K562 (cell line): Measurements from ENCODE around the gene COL16A1.

Source experiments
- FOXJ3 ChIP-seq: sonication (generic); formaldehyde crosslinking; IDR thresholded peaks from 2 replicates; pipeline ENCODE4 v1.4.0; 2020; ENCODE audit warnings: mild to moderate bottlenecking, missing genetic modification reagents
- KLF10 ChIP-seq: fragments of 250-450 bp; sonication (Bioruptor Pico); IDR thresholded peaks from 2 replicates; pipeline ENCODE4 v1.6.1; 2021; ENCODE audit warnings: matching md5 sums
- ZNF584 ChIP-seq: fragments of 200-800 bp; sonication (Bioruptor generic); IDR thresholded peaks from 2 replicates; pipeline ENCODE4 v1.6.1; 2016; ENCODE audit warnings: low read depth, mild to moderate bottlenecking, missing genetic modification characterization, missing compliant biosample characterization
- TF ChIP-seq, protein P1 (sequence below), 2 experiments: fragments of 450-650 bp; formaldehyde crosslinking in 1 of 2; IDR thresholded peaks; 2 replicates each; pipeline versions ENCODE4 v1.4.0 to v1.6.1; 2014 to 2020; ENCODE audit warnings: mild to moderate bottlenecking in 2 of 2, borderline replicate concordance in 1 of 2, low read depth in 1 of 2
- TF ChIP-seq, protein P2 (sequence below): sonication (generic); formaldehyde crosslinking; IDR thresholded peaks from 2 replicates; pipeline ENCODE4 v1.8.0; 2022; ENCODE audit warnings: mild to moderate bottlenecking, missing genetic modification reagents, borderline replicate concordance
- TF ChIP-seq, protein P3 (sequence below): sonication (generic); formaldehyde crosslinking; IDR thresholded peaks from 2 replicates; pipeline ENCODE4 v1.8.0; 2022; ENCODE audit warnings: mild to moderate bottlenecking, missing genetic modification reagents

DNA sequence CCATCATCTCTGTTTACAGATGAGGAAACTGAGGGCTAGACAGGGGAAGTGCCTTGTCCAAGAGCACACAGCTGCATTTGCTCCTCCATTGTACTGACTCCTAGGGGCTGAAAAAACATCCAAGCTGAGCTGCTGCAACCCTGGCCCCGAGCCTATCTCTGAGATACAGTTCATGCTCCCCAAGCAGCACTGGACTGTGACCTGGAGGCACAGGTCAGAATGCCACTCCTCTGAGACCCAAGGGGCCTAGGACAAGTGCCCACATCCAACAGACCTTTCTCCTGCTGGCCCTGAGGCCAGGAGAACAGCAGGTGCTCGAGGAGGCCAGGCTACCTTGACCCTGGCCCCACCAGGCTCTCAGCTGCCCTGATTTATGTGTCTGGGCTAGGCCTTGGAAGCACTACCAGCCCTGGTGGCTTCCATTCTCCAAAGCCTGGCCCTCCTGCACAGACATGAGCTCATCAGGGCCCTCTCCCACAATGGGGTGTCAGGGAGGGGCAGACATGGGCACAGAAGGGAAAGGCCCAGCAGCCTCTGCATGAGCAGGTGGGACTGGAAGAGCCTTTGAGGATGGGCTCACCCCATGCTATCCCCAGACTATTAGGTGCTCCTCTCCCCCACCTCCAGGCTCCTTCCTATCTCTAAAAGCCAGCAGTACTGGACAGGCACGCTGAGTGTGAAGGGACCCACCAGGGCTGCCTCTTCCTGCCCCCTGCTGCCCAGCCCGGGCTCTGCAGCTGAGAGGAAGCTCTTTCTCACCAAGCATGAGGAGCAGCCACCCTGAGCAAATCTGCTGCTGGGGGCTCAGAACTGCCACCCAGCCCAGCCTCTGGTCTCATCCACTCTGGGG, 41.5 kb upstream of the COL16A1 start:
- no peak for TF ChIP-seq ZNF584 (CRISPR knock-in tag)
- TF ChIP-seq FOXJ3 (CRISPR knock-in tag): no peak
- TF ChIP-seq, protein P1, sequence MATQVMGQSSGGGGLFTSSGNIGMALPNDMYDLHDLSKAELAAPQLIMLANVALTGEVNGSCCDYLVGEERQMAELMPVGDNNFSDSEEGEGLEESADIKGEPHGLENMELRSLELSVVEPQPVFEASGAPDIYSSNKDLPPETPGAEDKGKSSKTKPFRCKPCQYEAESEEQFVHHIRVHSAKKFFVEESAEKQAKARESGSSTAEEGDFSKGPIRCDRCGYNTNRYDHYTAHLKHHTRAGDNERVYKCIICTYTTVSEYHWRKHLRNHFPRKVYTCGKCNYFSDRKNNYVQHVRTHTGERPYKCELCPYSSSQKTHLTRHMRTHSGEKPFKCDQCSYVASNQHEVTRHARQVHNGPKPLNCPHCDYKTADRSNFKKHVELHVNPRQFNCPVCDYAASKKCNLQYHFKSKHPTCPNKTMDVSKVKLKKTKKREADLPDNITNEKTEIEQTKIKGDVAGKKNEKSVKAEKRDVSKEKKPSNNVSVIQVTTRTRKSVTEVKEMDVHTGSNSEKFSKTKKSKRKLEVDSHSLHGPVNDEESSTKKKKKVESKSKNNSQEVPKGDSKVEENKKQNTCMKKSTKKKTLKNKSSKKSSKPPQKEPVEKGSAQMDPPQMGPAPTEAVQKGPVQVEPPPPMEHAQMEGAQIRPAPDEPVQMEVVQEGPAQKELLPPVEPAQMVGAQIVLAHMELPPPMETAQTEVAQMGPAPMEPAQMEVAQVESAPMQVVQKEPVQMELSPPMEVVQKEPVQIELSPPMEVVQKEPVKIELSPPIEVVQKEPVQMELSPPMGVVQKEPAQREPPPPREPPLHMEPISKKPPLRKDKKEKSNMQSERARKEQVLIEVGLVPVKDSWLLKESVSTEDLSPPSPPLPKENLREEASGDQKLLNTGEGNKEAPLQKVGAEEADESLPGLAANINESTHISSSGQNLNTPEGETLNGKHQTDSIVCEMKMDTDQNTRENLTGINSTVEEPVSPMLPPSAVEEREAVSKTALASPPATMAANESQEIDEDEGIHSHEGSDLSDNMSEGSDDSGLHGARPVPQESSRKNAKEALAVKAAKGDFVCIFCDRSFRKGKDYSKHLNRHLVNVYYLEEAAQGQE (IDR thresholded peaks at IDR 0.05; ENCODE audit: borderline replicate concordance): peak; percentile 81
- TF ChIP-seq, protein P1 (CRISPR knock-in tag; IDR thresholded peaks at IDR 0.05; ENCODE audit: low read depth): no peak
- no peak for TF ChIP-seq KLF10
- TF ChIP-seq, protein P2, sequence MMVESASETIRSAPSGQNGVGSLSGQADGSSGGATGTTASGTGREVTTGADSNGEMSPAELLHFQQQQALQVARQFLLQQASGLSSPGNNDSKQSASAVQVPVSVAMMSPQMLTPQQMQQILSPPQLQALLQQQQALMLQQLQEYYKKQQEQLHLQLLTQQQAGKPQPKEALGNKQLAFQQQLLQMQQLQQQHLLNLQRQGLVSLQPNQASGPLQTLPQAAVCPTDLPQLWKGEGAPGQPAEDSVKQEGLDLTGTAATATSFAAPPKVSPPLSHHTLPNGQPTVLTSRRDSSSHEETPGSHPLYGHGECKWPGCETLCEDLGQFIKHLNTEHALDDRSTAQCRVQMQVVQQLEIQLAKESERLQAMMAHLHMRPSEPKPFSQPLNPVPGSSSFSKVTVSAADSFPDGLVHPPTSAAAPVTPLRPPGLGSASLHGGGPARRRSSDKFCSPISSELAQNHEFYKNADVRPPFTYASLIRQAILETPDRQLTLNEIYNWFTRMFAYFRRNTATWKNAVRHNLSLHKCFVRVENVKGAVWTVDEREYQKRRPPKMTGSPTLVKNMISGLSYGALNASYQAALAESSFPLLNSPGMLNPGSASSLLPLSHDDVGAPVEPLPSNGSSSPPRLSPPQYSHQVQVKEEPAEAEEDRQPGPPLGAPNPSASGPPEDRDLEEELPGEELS (CRISPR knock-in tag): no peak
- TF ChIP-seq, protein P3, sequence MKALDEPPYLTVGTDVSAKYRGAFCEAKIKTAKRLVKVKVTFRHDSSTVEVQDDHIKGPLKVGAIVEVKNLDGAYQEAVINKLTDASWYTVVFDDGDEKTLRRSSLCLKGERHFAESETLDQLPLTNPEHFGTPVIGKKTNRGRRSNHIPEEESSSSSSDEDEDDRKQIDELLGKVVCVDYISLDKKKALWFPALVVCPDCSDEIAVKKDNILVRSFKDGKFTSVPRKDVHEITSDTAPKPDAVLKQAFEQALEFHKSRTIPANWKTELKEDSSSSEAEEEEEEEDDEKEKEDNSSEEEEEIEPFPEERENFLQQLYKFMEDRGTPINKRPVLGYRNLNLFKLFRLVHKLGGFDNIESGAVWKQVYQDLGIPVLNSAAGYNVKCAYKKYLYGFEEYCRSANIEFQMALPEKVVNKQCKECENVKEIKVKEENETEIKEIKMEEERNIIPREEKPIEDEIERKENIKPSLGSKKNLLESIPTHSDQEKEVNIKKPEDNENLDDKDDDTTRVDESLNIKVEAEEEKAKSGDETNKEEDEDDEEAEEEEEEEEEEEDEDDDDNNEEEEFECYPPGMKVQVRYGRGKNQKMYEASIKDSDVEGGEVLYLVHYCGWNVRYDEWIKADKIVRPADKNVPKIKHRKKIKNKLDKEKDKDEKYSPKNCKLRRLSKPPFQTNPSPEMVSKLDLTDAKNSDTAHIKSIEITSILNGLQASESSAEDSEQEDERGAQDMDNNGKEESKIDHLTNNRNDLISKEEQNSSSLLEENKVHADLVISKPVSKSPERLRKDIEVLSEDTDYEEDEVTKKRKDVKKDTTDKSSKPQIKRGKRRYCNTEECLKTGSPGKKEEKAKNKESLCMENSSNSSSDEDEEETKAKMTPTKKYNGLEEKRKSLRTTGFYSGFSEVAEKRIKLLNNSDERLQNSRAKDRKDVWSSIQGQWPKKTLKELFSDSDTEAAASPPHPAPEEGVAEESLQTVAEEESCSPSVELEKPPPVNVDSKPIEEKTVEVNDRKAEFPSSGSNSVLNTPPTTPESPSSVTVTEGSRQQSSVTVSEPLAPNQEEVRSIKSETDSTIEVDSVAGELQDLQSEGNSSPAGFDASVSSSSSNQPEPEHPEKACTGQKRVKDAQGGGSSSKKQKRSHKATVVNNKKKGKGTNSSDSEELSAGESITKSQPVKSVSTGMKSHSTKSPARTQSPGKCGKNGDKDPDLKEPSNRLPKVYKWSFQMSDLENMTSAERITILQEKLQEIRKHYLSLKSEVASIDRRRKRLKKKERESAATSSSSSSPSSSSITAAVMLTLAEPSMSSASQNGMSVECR (CRISPR knock-in tag): no peak
